ENCODE measurements around the gene C11orf91. TPM values are rescaled to one million over a fixed set of nuclear protein-coding genes. Genes with fewer than 3 reads are reported as not detected.

Gene C11orf91
- total RNA-seq, 1 experiment from 2014 or later = not detected

DNA sequence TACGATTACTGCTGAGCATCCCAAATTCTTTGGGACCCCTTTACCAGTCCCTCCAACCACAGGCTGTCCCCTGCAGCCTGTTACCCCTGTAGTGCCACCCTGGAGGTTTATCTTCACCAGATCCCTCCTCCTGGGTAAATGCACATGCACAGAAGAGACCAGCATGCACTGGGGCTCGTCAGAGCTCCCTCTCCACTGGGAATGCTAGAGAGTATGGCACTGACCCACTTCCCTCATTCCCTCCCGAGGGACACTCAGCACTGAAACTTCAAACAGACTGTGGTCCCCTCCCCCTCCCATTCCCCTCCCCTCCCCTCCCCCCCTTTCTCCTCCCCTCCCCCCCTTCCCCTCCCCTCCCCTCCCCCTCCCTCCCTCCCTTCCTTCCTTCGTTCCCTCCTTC is 49.1 kb downstream of the C11orf91 start:
- no peaks in the 10 kb centered on the region for H3K36me3 ChIP-seq
- DNase-seq = no peak
- H3K4me3 ChIP-seq = no peak overlapping the region

DNA sequence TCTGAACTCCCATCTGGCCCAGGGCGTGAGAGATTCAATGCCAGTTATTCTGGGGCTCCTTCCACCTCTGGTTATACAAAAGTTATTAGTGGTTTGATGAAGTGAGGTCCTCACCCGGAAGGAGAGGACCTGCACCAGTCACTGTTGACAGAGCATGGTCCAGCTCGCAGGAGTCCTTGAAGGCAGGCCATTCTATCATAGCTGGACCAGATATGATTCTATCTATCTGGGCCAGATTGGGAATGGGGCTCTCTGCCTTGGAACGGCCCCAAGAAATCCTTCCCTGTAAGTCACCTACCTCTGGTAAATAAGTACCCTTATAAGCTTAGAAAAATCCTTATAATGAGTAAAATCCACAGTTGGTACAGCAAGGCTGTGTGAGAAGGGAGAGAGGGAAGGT is 50.7 kb downstream of the C11orf91 start:
- Histone ChIP-seq H3K9me3 (no peaks in the 10 kb centered on the region), H3K27me3 (no peaks in the 10 kb centered on the region), H3K36me3 (no peaks in the 10 kb centered on the region), H3K4me3 (no peak overlapping the region)
- no peak for DNase-seq

More for the DNA sequence above, 49.1 kb downstream of the C11orf91 start:
- Histone ChIP-seq H3K27me3 (no peaks in the 10 kb centered on the region), H3K9me3 (no peaks in the 10 kb centered on the region)

Other genes with a start within 250 kb of the C11orf91 start
- gene CD59, start 35.6 kb upstream of the C11orf91 start, total RNA-seq (2014; rRNA removed; shearing (Covaris generic); ENCODE audit: low replicate concordance) = 360 and 394 TPM in 2 replicates
- gene FBXO3, start 73.7 kb upstream of the C11orf91 start, total RNA-seq (2014; rRNA removed; shearing (Covaris generic); ENCODE audit: low replicate concordance) = 41.7 and 48.8 TPM in 2 replicates
- not detected in 2 replicates for gene LMO2, start 191.2 kb upstream of the C11orf91 start, total RNA-seq (2014; rRNA removed; shearing (Covaris generic); ENCODE audit: low replicate concordance)